HG03108 (cell line): ENCODE results near the gene KATNIP.

Experiments used
- ATAC-seq: cut with Tn5 transposase; IDR thresholded peaks from one replicate; pipeline ENCODE4 v1.9.1; 2021; ENCODE audit warnings: moderate library complexity; ENCODE audit not compliant: unreplicated experiment

KATNIP gene

DNA sequence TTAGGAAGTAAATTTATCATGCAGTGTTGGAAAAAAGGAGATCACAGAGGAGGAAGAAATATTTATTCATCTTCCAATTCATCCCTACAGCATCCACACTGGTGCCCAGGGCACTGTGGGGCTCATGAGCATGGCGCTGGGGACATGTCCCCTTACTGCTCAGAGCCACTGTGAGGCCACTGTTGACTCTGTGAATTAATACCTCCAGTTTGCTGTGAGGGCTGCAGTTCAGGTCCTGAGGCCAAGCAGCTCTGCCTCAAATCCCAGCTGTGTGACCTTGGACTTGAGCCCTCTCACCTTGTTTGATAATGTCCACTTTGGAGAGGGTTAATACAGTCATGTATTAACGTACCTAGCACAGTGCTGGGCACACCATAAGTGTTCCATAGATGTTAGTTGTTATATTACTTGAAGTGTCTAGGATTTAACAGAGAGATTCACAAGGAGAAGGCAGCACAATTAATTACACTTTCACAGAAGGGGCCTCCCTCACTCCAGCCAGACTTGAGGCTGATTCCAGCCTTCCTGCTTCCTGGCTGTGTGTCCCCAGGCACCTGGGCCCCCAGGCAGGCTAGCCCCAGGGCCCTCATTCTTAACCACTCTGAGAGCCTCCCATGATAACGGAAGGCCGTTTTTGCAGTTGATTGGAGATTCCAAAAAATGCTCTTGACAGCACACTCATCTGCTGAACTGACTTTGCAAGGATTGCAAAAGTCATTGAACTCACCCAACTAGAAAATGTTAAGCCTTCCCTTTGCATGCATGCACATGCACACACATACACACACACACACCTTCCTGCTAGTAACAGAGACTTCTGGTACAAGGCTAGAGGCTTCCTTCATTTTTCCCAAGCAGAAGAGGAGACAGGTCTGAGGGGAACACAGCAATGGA, 29.4 kb downstream of the KATNIP start:
- no peak for ATAC-seq

DNA sequence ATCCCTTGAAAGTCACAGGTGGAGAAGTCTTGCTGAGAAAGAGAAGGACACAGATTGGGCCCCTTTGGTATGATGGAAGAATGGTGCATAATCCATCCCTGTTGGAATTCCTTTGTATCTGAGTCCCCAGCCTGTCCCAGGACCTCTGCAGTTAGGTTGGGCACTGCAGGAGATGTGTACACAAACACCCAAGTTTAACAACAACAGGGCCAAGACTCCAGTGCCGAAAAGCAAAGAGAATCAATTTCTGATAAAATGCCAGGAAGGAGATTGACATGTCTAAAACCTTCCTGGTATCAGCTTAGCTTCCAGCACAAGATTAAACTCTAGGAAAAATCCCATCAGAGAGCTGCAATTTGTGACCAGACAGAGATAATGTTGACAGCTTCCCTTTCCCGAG, 32.9 kb downstream of the KATNIP start:
- no peak for ATAC-seq

DNA sequence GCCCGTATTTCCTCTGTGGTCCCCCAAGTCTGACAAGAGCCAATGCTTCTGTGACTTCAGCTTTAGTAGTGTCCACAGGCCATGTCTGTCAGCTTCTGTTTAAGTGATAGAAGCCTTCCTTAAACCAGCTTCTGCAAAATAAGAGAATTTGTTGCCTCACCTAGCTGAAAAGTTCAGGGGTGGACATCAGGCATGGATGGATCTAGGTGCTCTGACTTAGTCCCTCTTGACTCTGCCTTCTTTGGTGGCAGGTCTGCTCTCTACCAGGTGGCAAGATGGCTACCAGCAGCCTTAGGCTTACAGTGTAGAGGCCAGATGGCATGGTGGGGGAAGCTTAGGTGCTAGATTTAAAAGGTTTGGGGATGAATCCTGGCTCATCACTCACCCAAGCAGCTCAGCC, 33.7 kb downstream of the KATNIP start:
- no peak for ATAC-seq

DNA sequence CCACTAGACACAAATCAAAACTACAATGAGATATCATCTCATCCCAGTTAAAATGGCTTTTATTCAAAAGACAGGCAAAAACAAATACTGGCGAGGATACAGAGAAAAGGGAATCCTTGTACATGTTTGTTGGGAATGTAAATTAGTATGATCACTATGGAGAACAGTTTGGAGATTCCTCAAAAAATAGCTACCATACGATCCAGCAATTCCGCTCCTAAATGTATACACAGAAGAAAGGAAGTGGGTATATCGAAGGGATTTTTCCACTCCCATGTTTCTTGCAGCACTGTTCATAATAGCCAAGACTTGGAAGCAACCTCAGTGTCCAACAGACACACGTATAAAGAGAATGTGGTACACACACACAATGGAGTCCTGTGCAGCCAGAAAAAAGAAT, 35.3 kb downstream of the KATNIP start:
- ATAC-seq = no peak

DNA sequence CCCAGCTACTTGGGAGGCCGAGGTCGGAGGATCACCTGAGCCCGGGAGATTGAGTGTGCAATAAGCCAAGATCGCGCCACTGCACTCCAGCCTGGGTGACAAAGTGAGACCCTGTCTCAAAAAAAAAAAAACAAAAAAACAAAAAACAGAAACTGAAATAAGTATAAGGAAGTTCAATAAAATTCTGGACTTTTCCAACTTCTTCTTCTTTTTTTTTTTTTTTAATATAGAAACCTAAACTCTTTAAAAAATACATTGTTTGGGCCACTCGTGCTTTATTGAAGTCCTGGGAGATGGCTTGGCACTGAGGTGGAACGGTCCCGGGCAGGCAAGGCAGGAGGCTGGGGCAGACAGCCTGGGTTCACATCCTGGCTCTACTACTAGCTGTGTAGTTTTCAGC, 36.8 kb downstream of the KATNIP start:
- no peak for ATAC-seq

DNA sequence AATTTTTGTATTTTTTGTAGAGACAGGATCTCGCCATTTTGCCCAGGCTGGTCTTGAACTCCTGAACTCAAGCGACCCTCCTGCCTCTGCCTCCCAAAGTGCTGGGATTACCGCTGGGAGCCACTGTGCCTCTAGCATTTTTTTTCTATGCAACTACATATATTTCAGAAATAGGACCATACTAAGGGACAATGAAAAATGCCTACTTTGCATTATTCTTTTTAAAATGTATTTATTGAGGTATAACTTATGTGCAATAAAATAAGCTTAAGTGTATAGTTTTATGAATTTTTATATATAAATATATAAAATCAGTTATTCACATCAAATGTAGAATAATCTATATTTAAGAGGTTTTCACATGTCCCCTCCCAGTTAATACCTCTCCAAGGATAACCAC, 38.1 kb downstream of the KATNIP start:
- no peak for ATAC-seq

DNA sequence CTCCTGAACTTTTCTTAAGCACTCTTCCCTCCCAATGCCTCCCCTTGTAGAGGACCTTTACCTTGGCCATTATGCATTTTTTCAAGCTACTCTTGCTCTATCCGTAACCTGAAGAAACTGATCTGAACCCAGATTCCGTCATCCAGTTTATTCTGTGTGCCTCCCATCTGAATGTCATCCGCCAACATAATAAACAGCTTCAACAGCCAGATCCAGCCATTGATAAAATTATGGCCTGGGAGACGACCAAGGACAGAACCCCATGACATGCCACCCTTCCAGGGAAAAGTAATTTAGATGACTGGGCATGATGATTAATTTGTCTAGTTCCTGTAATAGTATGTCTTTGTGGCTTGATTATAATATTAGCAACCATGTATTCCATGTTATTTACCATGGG, 41.9 kb downstream of the KATNIP start:
- ATAC-seq = no peak

DNA sequence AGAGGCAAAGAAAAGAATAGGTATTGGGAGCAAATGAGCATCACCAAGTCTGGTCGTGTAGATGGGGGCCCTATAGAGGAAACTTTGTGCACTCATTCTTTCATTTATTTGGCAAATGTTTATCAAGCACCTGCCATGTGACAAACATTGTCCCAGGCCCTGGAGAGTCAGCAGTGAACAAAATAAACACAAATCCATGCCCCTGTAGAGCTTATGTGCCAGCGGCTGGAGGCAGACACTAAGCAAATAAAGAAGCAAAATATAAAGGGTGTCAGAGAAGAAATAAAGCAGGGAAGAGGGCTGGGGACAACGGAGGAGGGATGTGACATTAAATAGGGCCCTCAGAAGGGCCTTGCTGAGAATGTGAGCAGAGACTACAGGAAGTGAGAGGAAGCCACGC, 45.5 kb downstream of the KATNIP start:
- ATAC-seq = no peak

DNA sequence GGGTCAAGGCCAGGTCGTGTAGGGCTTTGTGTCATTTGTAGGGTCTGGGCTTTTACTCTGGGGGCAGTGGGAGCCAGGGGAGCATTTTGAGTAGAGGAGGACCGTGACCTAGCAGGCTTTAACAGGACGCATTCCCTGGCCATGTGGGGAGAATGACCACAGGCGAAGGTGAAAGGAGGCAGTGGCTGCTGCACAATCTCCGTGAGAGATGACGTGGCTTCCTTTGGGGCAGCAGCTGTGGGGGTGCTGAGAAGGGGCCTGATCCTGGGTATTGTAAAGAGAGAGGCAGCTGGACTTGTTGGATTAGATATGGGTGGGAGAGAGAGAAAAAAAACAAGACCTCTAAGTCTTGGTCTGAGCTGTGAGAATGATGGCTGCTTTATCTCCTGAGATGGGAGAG, 46.0 kb downstream of the KATNIP start:
- ATAC-seq = no peak

DNA sequence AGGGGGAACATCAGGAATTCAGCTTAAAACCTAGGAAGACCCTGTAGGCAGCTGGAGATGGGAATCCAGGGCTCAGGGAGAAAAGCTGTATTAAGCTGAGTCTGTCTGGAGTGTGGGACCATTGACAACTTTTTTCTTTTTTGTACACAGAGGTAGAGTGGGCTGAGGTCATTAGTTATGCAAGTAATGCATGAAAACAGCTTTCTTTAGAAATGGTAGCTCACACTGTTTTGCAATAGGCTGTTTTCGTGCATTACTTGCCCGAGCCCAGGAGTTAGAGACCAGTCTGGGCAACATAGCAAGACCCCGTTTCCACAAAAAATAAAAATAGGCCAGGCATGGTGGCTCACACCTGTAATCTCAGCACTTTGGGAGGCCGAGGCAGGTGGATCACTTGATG, 46.5 kb downstream of the KATNIP start:
- no peak for ATAC-seq

DNA sequence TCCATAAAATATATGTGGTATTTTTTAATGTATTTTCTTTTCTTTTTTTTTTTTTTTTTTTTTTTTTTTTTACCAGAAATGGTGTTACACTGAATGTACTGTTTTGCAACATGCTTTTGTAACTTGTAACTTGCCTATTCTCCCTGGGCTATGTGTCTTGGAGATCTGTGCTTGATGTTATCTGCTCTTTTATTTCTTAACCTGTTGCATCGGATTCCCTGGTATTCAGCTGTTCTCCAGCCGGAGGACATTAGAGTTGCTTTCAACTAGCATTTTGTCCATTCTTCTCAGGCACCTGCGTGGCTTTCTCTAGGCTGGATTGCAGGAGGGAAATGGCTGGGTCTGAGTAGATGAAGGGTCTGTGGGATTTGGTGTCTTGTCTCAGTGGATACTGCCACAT, 47.4 kb downstream of the KATNIP start:
- ATAC-seq = no peak

DNA sequence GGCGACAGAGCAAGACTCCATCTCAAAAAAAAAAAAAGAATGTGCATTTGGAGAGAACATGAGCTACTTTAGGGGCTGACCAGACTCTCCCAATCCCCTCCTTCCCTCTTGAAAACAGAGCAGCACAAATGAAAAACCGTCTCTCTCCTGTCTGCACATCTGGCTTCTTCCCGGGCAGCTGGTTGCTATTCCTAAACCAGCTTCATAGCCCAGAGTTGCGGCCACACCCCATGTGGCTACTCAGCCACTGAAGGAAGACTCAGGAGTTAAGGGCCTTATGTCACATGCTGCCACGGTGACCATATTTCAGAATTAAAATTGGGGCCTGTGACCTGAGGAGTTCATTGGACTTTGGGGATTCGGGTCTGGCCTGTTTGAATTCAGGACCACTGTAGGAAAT, 48.3 kb downstream of the KATNIP start:
- ATAC-seq = no peak

DNA sequence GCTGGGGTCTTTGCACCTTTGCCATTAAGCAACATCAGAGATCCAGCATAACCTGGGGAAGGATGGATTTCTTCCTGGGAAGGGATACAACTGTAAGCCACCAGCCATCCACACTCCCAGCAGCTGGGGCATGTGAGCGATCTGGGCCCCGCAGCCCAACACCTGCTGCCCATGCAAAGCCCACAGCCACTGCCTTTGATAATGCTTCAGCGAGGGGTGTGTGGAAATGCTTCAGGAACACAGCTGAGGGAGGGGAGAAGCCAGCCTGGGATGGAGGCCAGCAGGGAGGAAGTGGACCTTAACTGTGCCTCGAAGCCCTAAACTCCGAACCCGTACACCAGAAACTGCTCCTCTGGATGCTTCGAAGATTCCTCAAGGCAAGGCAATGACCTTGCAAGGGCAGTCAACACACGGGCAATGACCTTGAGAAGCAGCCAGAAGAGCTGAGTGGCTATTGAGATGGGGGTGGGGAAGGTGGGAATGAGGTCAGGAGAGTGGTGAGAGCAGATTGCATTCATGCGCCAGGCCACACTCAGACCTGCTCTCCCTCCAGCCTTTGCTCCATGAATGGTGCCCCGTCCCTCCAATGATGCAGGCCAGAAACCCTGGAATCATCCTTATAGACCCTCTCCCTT, 49.1 kb downstream of the KATNIP start:
- ATAC-seq = no peak

DNA sequence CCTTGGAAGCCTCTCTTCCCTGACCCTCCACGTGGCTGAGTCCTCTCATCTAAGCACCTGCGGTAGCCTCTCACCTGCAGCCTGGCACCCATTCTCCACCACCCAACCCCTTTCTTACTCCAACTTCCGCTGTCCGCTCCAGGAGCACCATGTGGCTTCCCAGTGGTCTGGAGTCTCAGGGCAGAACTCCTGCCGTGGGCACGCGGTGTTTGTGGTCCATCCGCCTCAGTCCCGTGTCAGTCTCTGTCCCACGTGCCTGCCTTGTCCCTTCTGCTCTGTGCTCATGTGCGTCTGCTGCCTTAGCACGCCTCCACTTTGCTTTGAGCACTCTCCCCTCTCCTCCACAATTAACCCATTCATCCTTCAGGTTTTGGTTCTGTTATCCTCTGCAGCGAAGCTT, 49.7 kb downstream of the KATNIP start:
- ATAC-seq = no peak
